GM19023 (cell line): ENCODE results near the gene PLSCR3.
"Not testable (repeated sequence)": the region's sequence is repeated elsewhere in the genome, so short reads cannot be mapped to it uniquely, and the experiment has no call there.

ENCODE experiments used
- ATAC-seq: cut with Tn5 transposase; IDR thresholded peaks from one replicate; pipeline ENCODE4 v1.9.1; 2021; ENCODE audit warnings: mild to moderate bottlenecking, moderate library complexity; ENCODE audit not compliant: unreplicated experiment

The PLSCR3 gene

DNA sequence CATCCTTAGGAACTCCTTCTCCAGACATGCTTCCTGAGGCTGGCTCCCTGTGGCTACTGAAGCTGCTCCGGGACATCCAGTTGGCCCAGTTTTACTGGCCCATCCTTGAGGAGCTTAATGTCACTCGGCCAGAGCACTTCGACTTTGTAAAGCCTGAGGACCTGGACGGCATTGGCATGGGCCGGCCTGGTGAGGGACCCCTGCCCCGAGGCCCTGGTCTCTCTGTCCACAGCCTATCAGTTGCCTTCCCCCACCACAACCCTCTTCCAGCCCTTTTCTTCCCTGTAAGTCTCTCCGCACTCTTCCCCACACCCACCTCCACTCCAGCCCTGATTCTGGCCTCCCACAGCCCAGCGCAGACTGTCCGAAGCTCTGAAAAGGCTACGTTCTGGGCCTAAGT, 11.4 kb downstream of the PLSCR3 start:
- ATAC-seq, result no peak

DNA sequence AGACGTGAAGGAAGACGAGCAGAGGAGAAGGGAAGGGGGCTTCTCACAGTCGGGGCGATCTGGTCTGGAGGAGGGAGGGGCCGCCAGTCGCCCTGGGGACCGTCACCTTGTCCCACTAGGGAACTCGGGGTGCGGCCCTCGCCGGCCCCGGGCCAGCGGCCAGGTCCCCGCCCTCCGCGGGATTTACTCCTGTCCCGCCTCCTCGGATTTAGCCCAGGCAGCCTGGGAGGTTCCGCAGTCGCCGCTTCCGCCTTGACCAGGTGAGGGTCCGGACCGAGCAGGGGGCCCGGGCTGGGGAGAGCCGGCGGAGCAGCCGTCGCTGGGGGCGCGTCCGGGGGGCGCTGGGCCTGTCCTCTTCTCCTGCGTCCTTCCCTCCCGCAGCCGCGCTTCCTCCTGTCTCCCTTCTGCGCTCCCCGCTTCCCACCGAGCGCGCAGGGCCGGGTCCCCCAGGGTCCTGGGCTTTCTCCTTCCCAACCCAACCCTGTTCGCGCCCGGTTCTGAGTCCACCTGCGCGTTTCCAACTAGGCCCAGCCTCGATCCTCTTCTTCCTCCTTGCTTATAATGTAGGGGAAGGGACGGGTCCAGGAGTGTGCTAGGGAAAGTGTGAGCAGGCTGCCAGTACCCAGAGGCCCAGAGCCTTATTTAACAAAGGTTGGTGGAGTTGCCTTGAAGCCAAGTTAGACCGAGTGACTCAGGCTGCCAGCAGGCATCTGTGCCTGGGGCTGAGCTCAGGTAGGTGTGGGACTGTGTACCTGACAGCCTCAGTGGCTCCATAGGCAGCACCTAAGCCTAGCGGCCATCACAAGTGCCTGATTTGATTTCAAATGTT, 13.3 kb downstream of the PLSCR3 start, which contains the start of gene TNK1:
Gene TNK1 (plus strand): TSS at position 235 of the 829 bp plus-strand sequence. CDS start 1,838 bp downstream, outside the sequence.
- ATAC-seq, result no peak

DNA sequence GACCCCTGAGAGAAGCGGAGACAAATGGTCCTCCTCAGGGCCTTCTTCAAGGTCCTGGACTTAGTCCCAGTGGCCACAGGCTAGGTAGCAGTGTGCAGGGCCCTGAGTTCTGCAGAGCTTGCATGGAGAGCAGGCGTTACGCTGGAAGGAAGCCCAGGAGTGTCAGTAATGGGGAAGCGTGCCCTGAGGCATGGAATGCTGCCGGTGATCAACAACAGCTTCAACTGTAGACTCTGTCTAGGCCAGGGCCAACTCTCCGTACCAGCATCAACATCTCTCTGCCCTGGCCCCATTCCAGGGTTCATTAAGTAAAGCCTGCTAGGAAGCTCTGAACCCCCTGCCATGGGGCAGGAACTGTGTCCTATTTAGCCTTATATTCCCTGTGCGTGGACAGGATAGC, 14.0 kb downstream of the PLSCR3 start:
- ATAC-seq, result no peak

DNA sequence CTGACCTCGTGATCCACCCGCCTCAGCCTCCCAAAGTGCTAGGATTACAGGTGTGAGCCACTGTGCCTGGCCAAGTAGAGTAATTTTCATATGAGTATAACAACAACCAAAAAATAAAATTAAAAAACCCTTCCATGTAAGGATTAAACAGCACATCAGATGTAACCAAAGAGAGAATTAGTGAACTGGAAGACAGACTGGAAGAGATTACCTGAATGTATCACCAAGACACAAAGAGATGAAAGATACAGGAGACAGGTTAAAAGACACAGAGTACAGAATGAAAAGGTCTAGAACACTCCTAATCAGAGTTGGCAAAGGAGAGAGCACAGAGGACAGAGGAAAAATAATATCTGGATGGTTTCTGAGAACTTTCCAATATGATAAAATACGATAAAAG, 15.2 kb downstream of the PLSCR3 start:
- ATAC-seq, result no peak

DNA sequence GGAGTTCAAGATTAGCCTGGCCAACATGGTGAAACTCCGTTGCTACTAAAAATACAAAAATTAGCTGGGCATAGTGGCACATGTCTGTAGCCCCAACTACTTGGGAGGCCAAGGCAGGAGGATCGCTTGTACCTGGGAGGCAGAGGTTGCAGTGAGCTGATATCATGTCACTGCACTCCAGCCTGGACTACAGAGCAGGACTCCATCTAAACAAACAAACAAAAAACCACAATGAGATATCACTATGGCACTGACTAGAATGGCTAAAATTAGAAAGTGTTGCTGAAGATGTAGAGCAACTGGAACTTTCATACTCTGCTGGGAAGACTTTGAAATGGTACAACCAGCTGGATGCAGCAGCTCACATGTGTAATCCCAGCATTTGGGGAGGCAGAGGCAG, 20.0 kb downstream of the PLSCR3 start:
- no peak for ATAC-seq

DNA sequence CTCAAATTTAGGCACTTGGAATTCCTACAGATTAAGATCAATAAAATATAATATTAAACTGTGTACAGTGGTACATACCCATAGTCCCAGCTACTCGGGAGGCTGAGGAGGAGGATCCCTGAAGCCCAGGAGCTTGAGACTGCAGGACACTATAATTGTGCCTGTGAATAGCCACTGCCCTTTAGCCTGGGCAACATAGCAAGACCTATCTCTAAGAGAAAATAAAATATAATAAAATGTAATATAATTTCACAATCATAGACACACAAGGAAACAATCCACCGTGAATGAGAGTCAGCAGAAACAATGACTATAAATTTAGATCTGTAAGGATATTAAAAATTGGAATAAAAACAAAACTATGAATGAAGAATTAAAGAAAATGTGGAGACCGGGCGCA, 23.5 kb downstream of the PLSCR3 start:
- ATAC-seq, result no peak

DNA sequence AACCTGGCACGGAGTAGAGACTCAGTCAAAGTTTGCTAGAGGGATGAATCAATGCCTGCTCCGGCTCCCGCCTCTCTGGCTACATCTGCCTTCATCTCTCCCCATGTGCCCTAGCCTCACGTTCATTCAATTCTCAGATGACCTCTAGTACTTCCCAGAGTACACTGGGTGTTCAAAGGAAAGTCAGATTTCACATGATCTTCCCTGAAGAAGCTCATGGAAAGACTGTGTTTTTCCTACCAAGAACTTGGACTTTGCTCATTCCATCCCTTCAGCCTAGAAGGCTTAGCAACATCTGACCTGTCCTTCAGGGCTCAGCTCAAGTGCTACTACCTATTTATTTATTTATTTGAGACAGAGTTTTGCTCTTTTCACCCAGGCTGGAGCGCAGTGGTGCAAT, 24.5 kb downstream of the PLSCR3 start:
- no peak for ATAC-seq

DNA sequence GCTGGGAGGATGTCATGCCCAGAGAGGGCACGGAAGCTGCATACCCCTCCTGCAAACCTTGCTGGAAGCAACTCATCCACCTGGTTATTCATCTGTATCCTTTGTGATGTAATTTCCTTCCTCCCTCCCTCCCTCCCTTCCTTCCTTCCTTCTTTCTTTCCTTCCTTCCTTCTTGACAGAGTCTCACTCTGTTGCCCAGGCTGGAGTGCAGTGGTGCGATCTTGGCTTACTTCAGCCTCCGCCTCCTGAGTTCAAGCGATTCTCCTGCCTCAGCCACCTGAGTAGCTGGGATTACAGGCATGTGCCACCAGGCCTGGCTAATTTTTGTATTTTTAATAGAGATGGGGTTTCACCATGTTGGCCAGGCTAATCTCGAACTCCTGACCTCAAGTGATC, 25.7 kb downstream of the PLSCR3 start:
- ATAC-seq, result not testable (repeated sequence)

DNA sequence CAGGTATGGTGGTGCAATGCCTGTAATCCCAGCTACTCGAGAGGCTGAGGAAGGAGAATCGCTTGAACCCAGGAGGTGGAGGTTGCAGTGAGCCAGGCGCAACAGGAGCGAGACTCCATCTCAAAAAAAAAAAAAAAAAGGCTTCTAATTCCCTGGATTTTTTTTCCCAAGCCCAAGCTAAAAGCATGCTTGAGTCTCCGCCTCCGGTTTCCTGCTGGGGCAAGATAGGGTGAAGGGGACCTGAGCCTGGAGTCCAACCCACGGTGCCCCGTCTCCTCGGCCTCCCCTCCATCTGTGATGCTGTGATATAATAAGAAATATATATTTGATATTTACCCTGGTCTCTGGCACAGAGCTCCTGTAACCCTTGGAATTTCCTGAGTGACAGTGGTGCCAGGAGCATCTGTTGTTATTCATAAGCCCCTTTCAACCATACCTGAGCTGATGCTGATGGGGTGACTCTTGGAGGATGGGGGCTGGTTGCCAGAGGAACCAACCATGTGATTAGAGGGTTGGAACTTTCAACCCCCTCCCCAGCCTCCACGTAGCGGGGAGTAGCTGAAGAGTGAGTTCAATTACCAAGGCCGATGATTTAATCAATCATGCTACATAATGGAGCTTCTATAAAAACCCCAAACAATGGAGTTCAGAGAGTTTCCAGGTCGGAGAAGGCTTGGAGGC, 26.3 kb downstream of the PLSCR3 start:
- ATAC-seq, result no peak

DNA sequence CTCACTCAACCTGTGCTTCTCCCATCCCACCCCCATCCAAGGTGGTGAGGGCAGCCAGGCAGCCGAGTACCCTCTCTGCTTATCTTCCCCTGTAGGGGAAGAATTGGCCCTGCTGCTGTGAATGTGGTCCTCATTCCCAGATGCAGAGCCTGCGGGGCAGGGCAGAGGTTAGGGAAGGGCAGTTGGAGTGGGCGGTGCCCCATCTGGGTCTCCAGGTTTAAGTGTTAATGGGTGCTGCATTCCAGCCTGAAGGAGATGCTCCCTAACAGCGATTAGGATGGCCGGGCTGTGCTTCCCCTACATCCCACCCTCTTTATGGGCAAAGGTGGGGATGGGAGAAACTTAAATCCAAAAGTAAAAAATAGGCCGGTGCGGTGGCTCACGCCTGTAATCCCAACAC, 27.2 kb downstream of the PLSCR3 start:
- ATAC-seq, result no peak

DNA sequence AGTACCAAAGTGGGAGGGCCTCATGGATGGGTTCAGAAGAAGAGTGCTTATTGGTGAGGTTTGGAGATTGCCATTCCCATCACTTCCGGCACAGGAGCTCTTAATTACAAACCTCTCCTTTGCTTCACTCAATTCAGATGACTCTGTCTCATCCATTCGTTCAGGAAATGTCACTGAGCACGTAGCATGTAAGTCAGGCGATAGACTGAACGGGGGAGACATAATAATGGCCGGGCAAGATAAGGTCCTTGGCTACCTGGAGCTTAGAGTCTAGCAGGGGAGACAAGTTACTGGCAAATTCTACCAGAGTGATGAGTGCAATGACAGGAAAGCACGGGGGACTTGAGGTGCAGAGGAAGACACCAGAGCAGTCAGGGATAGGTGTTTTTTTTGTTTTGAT, 28.4 kb downstream of the PLSCR3 start:
- ATAC-seq, result not testable (repeated sequence)

DNA sequence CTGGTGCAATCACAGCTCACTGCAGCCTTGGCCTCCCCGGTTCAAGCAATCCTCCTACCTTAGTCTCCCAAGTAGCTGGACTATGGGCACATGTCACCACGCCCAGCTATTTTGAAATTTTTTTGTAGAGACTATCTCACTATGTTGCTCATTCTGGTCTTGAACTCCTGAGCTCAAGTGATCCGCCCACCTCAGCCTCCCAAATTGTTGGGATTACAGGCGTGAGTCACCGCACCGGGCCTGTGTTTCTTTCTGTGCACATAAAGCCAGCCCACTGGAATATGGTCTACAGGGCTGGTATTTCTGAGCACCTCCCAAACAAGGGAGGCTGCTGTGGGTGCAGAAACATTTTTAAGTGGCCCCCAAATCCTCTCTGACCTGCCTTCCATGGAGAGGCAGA, 31.0 kb downstream of the PLSCR3 start:
- ATAC-seq, result no peak

DNA sequence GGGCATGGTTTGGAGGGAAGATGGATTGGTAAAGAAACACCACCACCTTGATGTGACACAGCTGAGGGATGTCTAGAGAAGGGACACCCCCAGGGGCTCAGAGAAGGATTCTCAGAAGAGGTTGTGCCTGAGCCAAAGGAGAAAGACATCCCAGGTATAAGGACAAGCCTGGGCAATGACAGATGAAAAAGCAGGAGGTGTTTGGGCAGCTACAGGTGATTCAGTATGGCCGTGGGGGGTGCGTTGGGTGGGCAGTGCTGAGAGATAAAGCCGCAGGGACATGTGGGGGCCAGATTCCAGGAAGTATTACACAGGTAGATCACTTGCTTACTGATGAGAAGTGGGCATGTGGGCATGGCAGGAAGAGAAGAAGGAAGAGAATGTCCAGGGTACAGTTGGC, 32.4 kb downstream of the PLSCR3 start:
- ATAC-seq, result no peak

DNA sequence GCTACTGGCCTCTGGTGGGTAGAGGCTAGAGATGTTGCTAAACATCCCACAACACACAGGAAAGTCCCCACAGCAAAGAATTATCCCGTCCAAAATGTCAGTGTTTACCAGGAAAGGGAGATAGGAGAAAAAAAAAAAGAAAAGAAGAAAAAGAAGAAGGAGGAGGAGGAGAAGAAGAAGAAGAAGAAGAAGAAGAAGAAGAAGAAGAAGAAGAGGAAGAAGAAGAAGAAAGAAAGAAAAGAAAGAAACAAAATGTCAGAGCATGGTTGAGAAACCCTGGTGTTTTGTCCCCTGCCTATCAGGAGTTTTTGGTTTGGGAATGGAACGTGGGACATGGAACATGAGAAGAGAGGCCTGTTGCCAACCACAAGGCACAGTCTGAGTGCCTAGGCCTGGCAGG, 36.9 kb downstream of the PLSCR3 start:
- ATAC-seq, result no peak

DNA sequence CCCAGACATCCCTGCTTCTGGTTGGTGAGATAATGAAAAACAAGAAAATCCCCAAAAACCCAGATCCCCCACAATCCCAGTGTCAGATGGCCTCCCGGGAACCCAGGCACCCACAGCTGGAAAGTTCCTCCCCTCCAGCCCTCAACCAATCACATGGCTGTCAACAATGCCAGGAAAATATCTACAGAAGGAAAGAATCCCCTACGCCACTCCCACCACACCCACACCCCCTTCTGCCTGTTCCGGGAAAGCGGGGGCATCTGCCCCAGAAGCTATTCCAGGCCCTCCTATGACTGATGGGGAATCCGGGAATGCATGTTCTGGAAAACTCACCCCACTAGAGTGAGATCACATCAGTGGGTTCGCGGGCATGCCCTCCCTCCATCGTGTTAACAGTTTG, 37.6 kb downstream of the PLSCR3 start:
- no peak for ATAC-seq

DNA sequence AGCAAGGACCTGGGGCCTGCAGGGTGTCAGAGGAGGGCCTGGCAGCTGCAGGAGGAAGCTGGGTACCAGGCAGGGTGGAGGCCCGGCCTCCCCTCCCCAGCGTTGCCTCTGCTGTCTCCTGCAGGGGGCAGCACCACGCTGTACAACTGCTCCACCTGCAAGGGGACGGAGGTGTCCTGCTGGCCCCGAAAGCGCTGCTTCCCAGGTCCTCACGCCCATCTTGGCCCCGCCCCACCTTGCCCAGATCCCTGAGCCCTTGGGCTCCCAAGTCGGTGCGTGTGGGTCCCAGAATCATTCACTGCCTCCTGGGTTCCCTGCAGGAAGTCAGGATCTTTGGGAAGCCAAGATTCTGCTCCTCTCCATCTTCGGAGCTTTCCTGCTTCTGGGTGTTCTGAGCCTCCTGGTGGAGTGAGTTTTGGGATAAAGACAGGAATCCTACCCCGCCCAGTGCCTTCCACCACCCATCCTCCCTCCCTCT, 38.2 kb downstream of the PLSCR3 start:
- no peak for ATAC-seq

DNA sequence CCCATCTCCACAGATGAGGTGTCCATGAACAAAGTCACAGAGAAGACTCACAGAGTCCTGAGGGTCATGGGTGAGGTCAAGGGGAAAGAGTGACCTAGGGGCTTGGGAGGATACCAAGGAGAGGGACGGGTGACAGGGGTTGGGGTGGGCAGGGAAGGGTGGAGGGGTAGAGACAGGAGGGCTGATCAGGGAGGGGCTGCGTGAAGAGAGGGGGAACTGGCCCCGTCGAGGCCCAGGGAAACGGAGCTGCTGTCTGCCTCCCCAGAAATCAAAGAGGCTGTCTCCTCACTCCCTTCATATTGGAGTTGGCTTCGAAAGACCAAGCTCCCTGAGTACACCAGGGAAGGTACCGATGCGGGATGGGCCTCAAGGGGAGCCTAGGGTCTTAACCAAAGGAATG, 38.8 kb downstream of the PLSCR3 start:
- ATAC-seq, result no peak

DNA sequence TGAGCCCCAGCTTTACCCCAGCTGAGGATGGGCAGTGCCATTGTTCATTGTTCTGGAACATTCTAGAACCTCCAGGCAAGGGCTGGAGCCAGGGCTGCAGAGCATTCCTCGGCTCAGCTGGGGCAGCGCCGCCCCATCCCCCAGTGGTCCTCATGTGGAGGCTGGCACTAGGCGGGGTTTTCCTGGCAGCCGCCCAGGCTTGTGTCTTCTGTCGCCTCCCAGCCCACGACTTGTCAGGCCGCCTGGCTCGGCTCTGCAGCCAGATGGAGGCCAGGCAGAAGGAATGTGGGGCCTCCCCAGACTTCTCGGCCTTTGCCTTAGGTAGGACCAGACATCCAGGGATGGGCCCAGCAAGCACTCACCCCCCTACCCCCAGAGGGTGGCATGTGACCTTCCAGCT, 39.3 kb downstream of the PLSCR3 start, which contains the start of gene TMEM95:
Gene TMEM95 (plus strand): TSS at position 104 of the 400 bp plus-strand sequence. CDS start 49 bp downstream, at position 153.
- no peak for ATAC-seq

DNA sequence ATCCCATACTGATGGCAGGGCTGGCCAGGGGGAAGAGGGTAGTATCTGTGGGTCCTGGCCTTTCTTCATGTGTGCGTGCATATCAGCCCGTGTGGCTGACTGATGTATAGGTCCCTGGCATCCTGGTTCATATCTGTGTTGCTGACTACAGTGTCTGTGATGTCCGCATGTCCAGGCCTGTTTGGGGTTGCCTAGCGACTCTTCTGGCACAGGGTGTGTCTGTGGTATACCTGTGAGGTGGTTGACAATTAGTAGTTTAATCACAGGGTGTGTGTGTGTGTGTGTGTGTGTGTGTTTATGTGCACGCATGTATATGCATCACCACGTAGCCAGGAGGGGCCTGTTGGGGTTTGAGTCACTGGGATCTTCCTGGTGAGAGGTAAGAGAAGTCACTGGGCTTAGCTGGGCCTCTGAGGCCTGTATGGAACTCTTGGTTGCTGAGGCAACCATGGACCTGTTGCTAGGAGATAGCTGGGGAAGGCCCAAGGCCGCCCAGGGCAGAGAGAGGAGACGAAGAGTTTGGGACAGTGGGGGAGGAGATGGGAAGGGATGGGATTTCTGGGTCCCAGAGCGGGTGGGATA, 40.0 kb downstream of the PLSCR3 start:
- ATAC-seq, result no peak

DNA sequence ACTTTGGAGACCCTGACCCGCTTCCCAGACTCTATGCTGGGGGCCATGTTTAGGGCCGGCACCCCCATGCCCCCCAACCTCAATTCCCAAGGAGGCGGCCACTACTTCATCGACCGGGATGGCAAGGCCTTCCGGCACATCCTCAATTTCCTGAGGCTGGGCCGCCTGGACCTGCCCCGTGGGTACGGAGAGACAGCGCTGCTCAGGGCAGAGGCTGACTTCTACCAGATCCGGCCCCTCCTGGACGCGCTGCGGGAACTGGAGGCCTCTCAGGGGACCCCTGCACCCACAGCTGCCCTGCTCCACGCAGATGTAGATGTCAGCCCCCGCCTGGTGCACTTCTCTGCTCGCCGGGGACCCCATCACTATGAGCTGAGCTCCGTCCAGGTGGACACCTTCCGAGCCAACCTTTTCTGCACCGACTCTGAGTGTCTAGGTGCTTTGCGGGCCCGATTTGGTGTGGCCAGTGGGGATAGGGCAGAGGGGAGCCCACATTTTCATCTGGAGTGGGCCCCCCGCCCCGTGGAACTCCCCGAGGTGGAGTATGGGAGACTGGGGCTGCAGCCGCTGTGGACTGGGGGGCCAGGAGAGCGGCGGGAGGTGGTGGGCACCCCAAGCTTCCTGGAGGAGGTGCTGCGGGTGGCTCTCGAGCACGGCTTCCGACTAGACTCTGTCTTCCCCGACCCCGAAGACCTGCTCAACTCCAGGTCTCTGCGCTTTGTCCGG, 41.3 kb downstream of the PLSCR3 start:
- ATAC-seq, result no peak

DNA sequence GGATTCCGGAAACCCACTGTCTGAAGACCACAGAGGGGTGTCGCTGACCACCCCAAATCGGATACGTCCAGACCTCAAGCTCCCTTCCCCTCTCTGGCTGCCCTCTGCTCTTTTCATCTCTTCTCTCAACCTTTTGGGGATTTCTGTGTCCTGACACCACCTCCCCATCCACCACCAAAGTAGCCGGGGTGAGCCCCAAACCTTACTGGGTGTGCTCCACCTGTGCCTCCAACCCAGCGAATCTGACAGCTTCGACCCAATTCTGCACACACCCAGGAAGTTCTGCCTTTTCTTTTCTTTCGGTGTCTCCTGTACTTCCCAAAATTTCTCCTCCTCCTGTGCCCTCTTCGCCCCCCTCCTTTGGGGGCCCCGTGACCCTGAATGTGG, 41.8 kb downstream of the PLSCR3 start:
- no peak for ATAC-seq
